Prostate gland (tissue), 2 donors: ENCODE data around the gene NOX3.

Experiments used
- POLR2A ChIP-seq: fragments of 450-650 bp; IDR thresholded peaks from one replicate; pipeline ENCODE4 v1.6.1; 2016; ENCODE audit warnings: antibody characterized with exemption, mild to moderate bottlenecking
- POLR2AphosphoS5 ChIP-seq: sonication (generic); formaldehyde crosslinking; IDR thresholded peaks from one replicate; pipeline ENCODE4 v1.6.1; 2017; ENCODE audit warnings: antibody characterized with exemption
- TF ChIP-seq, protein P1 (sequence below), 4 experiments: fragments of 200-600 bp in 2 of 4; fragments of 450-650 bp in 2 of 4; sonication (generic) in 2 of 4; IDR thresholded peaks; 1 replicate in 3 of 4; 2 replicates in 1 of 4; pipeline ENCODE4 v1.5.1; 2016 to 2019; ENCODE audit warnings: antibody characterized with exemption in 4 of 4, mild to moderate bottlenecking in 2 of 4, moderate library complexity in 2 of 4

DNA sequence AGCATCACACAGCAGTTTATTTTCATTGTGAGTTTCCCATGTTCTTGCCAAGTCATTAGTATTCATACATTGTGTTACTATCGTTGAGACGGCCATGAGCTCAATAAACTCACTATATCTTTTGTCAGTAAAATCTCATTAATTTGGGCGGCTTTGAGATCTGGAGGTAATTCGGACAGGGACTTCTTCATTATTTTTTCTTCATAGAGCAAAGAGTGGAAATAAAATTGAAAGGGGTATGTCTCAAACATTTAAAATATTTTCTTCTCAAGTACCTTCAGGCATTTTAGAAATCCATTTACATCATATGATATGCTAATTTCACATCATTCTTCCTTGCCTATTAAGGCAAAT lies 14.6 kb downstream of the NOX3 start:
- TF ChIP-seq POLR2AphosphoS5 (no peak), POLR2A (no peak)
- TF ChIP-seq, protein P1, sequence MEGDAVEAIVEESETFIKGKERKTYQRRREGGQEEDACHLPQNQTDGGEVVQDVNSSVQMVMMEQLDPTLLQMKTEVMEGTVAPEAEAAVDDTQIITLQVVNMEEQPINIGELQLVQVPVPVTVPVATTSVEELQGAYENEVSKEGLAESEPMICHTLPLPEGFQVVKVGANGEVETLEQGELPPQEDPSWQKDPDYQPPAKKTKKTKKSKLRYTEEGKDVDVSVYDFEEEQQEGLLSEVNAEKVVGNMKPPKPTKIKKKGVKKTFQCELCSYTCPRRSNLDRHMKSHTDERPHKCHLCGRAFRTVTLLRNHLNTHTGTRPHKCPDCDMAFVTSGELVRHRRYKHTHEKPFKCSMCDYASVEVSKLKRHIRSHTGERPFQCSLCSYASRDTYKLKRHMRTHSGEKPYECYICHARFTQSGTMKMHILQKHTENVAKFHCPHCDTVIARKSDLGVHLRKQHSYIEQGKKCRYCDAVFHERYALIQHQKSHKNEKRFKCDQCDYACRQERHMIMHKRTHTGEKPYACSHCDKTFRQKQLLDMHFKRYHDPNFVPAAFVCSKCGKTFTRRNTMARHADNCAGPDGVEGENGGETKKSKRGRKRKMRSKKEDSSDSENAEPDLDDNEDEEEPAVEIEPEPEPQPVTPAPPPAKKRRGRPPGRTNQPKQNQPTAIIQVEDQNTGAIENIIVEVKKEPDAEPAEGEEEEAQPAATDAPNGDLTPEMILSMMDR (IDR thresholded peaks at IDR 0.05), result no peak
